Left cardiac atrium (tissue), 4 donors: ENCODE results near the gene TTC28. TPM values are rescaled to one million over a fixed set of nuclear protein-coding genes. Genes with fewer than 3 reads are reported as not detected.

Experiments used
- ATAC-seq, 2 donors: fragments of 200-7000 bp; cut with Tn5 transposase; one replicate each; pipeline ENCODE4 v1.9.1; 2020; ENCODE audit warnings: mild to moderate bottlenecking in 2 of 2, moderate library complexity in 2 of 2
- DNase-seq: peaks from one replicate; pipeline ENCODE4 v3.0.0-alpha.2; 2020
- intact Hi-C, 2 donors: fragments of 100-400 bp; cut with DNase I; formaldehyde crosslinking; loops; one replicate each; pipeline versions ENCODE4 v1.14.1 to v1.15.1; 2022 to 2023
- total RNA-seq, 2 donors: library from RNA; stranded (reverse); fragmentation: NEBNext Ultra II Directional; extraction: Animal tissue kit (Norgen Biotek cat#: 25700); gene quantifications; one replicate each; pipeline ENCODE4 v1.2.1, GENCODE V29; 2021
- donor health status: DM: no; HTN: yes; CAD: no.
- donor health status: DM: no; HTN: yes; CAD: no; lungs with severe emphysema.
- donor health status: DM: yes; HTN: yes; CAD: no.
- donor health status: Dilated cardiomyopathy.

TTC28 gene
- total RNA-seq, 2 donors from 2014 or later: 15.0 to 18.2 TPM

GRCh38 chr22:28151151-28151816 is 528.4 kb downstream of the TTC28 start:
- DNase-seq: no peak
- no peak for ATAC-seq
- intact Hi-C loops: no loop called here

DNA sequence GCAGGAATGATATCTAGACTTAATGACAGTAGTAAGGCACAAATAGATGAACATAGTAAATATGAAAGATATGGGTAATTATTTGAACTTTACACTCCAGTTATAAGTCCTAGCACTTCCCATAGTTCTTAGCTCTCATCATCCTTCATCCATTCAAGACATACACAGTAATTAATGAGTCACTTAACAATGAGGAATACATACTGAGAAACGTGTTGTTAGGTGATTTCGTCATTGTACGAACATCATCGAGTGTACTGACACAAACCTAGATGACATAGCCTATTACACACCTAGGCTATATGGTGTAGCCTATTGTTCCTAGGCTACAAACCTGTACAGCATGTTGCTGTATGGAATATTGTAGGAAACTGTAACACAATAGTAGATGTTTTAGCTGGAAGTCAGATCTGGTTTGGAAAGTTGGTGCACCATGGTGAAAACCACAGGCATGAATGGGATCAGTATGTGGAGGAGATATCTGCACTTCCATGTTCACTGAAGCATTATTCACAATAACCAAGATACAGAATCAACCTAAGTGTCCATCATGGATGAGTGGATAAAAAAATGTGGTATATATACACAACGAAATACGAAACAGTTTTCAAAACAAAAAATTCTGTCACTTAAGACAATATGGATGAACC is 530.7 kb downstream of the TTC28 start:
- intact Hi-C loops: no loop called here
- ATAC-seq: no peak
- DNase-seq: no peak

DNA sequence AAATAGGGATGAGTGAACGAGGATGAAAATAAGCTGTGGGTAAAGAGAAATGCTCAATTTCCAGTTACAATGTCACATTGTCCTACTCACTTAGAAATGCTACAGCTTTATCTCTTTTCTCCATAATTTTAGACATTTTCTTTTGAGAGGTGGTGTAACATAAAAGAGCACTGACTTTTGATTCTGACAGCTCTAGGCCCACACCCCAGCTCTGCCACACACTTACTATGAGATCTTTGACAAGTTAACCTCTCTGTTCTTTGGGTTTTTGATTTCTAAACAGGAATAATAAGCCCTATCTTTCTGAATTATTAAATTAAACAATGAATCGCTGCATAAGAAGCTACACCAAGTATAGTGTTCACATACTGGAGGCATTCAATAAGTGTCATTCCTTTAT is 532.2 kb downstream of the TTC28 start:
- no peak for DNase-seq
- ATAC-seq: no peak
- intact Hi-C loops: no loop called here

GRCh38 chr22:28146401-28147314 is 533.0 kb downstream of the TTC28 start:
- no peak for DNase-seq
- ATAC-seq: peak in 1 of 2 donors; percentile 24
- intact Hi-C loops: no loop called here

GRCh38 chr22:28143961-28144745 is 535.5 kb downstream of the TTC28 start:
- DNase-seq: no peak
- ATAC-seq: no peak
- intact Hi-C loops: no loop called here

- intact Hi-C loops: no loop called here
- ATAC-seq (no peak), DNase-seq (no peak)
These were observed 536.3 kb downstream of the TTC28 start for GRCh38 chr22:28143241-28143865.

DNA sequence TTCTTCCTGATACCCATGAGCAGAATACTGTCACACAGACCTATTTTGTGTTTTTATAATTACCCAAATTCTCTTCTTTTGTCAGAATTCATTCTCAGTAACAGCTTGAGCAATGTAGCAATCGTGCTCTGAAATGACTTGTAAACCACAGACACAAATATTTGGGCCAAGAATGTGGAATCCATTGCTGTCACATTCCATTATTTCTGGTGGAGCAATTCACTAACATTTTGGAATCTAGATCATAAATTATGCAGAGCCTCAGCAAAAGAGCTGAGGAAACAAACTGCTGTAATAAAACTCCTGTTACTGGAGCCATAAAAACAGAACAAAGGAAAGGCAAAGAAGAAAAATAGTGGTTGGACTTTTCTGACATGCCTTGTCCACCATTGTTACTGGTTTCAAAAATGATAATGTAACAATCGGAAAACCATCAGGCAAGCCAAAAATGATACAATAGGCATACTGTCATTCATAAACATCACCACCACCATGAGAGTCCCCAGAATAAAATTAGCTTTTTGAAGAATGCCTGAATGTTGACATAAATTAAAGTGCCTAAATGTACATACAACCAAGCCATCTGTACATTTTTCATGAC is 537.2 kb downstream of the TTC28 start:
- ATAC-seq: peak; percentile 60 to 85
- intact Hi-C loops: no loop called here
- DNase-seq: no peak

- intact Hi-C loops: no loop called here
These were observed 538.0 kb downstream of the TTC28 start for GRCh38 chr22:28141614-28142013.

GRCh38 chr22:28139961-28140360 is 539.7 kb downstream of the TTC28 start:
- DNase-seq (no peak), ATAC-seq (peak in 1 of 2 donors; percentile 75)
- intact Hi-C loops: no loop called here

More at GRCh38 chr22:28141614-28142013, 538.0 kb downstream of the TTC28 start:
- DNase-seq (no peak), ATAC-seq (peak in 1 of 2 donors; percentile 48)

GRCh38 chr22:28139516-28139915 is 540.1 kb downstream of the TTC28 start:
- DNase-seq (no peak), ATAC-seq (no peak)
- intact Hi-C loops: no loop called here

DNA sequence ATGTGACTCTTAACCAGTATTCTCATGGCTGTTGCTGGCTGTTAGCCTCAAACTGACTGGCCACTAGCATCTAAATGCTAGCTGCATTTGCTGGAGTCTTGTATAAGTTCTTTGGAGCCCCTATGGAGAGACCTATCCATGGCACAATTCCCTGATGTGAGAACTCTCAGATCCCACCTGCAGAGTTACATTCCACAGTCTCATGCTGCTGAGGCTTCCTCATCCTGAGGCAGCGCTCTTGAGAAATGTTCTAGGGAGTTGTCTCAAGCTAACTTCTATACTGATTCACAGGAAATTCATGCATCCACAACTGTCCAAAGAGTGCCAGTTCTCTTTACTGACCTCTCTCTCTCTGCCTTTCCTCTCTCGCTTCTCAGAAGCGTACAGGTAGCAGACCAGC is 542.6 kb downstream of the TTC28 start:
- intact Hi-C loops: no loop called here
- DNase-seq (no peak), ATAC-seq (no peak)

GRCh38 chr22:28132466-28132865 is 547.2 kb downstream of the TTC28 start:
- ATAC-seq: no peak
- intact Hi-C loops: no loop called here
- no peak for DNase-seq

DNA sequence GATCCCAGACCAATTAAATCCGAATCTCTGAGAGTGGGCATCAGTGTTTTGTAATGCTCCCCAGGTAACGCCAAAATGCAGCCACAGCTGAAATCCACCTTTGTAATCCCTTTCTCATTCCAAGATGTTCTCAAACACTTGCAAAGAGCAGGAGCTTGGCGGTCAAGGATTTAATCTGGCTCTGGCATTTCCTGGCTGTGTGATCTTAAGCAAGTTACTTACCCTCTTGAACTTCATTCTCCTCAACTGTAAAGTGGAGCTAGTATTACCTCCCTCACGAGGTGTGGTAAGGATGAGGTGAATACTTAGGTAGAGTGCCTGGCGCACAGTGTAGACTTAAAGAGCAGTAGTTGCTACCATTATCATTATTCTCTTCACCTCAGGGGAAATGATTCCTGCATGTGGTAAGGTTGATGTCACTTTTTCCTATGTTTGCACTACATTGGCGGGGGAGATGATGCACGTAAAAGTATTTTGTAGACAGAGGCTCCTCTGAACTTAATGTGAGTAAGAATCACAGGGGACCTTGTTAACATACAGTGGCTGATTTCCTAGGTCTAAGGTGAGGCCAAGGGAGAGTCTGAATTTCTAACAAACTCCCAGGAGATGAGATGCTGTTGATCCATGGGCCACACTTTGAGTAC is 550.2 kb downstream of the TTC28 start:
- intact Hi-C loops: no loop called here
- DNase-seq (no peak), ATAC-seq (no peak)

GRCh38 chr22:28128827-28129226 is 550.8 kb downstream of the TTC28 start:
- no peak for ATAC-seq
- intact Hi-C loops: no loop called here
- DNase-seq: no peak

- intact Hi-C loops: no loop called here
- DNase-seq: no peak
- ATAC-seq: no peak
These were observed 553.8 kb downstream of the TTC28 start for GRCh38 chr22:28125799-28126198.

GRCh38 chr22:28123989-28124766 is 555.5 kb downstream of the TTC28 start:
- intact Hi-C loops: no loop called here
- no peak for ATAC-seq

More at GRCh38 chr22:28123989-28124766, 555.5 kb downstream of the TTC28 start:
- DNase-seq: no peak
